Right lobe of liver (tissue), 6 donors: ENCODE data around the gene KLHL26. TPM values are rescaled to one million over a fixed set of nuclear protein-coding genes. Genes with fewer than 3 reads are reported as not detected.

ENCODE experiments used
- ATAC-seq, 4 donors: fragments of 200-7000 bp; cut with Tn5 transposase; one replicate each; pipeline ENCODE4 v1.9.1; 2020; ENCODE audit warnings: mild to moderate bottlenecking in 4 of 4, moderate library complexity in 4 of 4
- DNase-seq, 3 donors: peaks; one replicate each; pipeline ENCODE4 v3.0.0-alpha.2; 2020
- H3K27ac ChIP-seq, 3 donors: fragments of 200-600 bp; one replicate each; pipeline ENCODE4 v1.8.0; 2022
- H3K27me3 ChIP-seq, 2 donors: fragments of 200-600 bp; one replicate each; pipeline ENCODE4 v1.8.0; 2022
- H3K36me3 ChIP-seq, 4 donors: fragments of 200-600 bp; sonication (generic) in 1 of 4; one replicate each; pipeline versions ENCODE4 v1.5.1 to v1.8.0; 2017 to 2022; ENCODE audit warnings: control low read depth in 1 of 4
- H3K4me1 ChIP-seq, 4 donors: fragments of 200-600 bp; sonication (generic) in 1 of 4; one replicate each; pipeline versions ENCODE4 v1.5.1 to v1.8.0; 2017 to 2022; ENCODE audit warnings: control low read depth in 1 of 4
- H3K4me3 ChIP-seq, 3 donors: fragments of 200-600 bp; one replicate each; pipeline ENCODE4 v1.8.0; 2022
- H3K9me3 ChIP-seq, 4 donors: fragments of 200-600 bp; sonication (generic) in 1 of 4; one replicate each; pipeline versions ENCODE4 v1.5.1 to v1.8.0; 2017 to 2022; ENCODE audit warnings: control low read depth in 1 of 4
- POLR2A ChIP-seq: fragments of 450-650 bp; IDR thresholded peaks from one replicate; pipeline ENCODE4 v1.6.1; 2017; ENCODE audit warnings: antibody characterized with exemption, mild to moderate bottlenecking
- WGBS: methylation state at CpG from one replicate; pipeline ENCODE4 v1.1.6; 2018; ENCODE audit warnings: low coverage, low lambda C conversion rate; ENCODE audit not compliant: insufficient coverage; ENCODE audit errors: missing lambda C conversion rate; 5-methylcytosine and 5-hydroxymethylcytosine counted together
- intact Hi-C, 2 donors: fragments of 100-400 bp; cut with DNase I; formaldehyde crosslinking; loops; one replicate each; pipeline versions ENCODE4 v1.11.2 to v1.14.1; 2022
- total RNA-seq, 6 experiments: library from RNA; depleted of rRNA in 2 of 6; stranded (reverse); fragments of >200 nt in 2 of 6; fragmentation: NEBNext Ultra II Directional in 3 of 6; extraction: Animal tissue kit (Norgen Biotek cat#: 25700) in 3 of 6; gene quantifications; one replicate each; pipeline versions ENCODE4 v1.1.0 to v1.2.4, GENCODE V29; 2016 to 2023
- TF ChIP-seq, protein P1 (sequence below), 4 donors: fragments of 200-600 bp in 3 of 4; fragments of 450-650 bp in 1 of 4; IDR thresholded peaks; one replicate each; pipeline versions ENCODE4 v1.5.1 to v1.8.0; 2016 to 2022; ENCODE audit warnings: antibody characterized with exemption in 4 of 4, mild to moderate bottlenecking in 2 of 4
- donor health status: DM: no; HTN: yes; CAD: no.
- donor health status: DM: no; HTN: no; CAD: no.
- donor health status: DM: no; HTN: no; CAD: no.
- donor health status: DM: no; HTN: yes; CAD: no.
- donor health status: DM: no; HTN: yes; CAD: no.

Gene KLHL26
- total RNA-seq, 6 experiments from 2014 or later, result 3.8 to 5.0 (median 4.7) TPM

DNA sequence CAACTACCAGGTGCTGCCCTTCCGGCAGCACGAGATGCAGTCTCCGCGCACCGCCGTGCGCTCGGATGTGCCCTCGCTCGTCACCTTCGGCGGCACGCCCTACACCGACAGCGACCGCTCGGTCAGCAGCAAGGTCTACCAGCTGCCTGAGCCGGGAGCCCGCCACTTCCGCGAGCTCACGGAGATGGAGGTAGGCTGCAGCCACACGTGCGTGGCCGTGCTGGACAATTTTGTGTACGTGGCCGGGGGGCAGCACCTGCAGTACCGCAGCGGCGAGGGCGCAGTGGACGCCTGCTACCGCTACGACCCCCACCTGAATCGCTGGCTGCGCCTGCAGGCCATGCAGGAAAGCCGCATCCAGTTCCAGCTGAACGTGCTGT is 31.4 kb downstream of the KLHL26 start:
- 100% methylated on average over 2 of the region's 38 CpGs for WGBS
- intact Hi-C loops, result no loop called here
- Histone ChIP-seq H3K4me1 (no peaks in the 10 kb centered on the region), H3K4me3 (no peak overlapping the region), H3K27me3 (no peaks in the 10 kb centered on the region), H3K9me3 (no peaks in the 10 kb centered on the region), H3K36me3 (peaks cover 0 to 19% (median 3%) of the 10 kb centered on the region in 4 donors), H3K27ac (no peak overlapping the region)
- no peak for TF ChIP-seq POLR2A
- TF ChIP-seq, protein P1, sequence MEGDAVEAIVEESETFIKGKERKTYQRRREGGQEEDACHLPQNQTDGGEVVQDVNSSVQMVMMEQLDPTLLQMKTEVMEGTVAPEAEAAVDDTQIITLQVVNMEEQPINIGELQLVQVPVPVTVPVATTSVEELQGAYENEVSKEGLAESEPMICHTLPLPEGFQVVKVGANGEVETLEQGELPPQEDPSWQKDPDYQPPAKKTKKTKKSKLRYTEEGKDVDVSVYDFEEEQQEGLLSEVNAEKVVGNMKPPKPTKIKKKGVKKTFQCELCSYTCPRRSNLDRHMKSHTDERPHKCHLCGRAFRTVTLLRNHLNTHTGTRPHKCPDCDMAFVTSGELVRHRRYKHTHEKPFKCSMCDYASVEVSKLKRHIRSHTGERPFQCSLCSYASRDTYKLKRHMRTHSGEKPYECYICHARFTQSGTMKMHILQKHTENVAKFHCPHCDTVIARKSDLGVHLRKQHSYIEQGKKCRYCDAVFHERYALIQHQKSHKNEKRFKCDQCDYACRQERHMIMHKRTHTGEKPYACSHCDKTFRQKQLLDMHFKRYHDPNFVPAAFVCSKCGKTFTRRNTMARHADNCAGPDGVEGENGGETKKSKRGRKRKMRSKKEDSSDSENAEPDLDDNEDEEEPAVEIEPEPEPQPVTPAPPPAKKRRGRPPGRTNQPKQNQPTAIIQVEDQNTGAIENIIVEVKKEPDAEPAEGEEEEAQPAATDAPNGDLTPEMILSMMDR (IDR thresholded peaks at IDR 0.05), result no peak
- no peak for DNase-seq
- no peak for ATAC-seq

DNA sequence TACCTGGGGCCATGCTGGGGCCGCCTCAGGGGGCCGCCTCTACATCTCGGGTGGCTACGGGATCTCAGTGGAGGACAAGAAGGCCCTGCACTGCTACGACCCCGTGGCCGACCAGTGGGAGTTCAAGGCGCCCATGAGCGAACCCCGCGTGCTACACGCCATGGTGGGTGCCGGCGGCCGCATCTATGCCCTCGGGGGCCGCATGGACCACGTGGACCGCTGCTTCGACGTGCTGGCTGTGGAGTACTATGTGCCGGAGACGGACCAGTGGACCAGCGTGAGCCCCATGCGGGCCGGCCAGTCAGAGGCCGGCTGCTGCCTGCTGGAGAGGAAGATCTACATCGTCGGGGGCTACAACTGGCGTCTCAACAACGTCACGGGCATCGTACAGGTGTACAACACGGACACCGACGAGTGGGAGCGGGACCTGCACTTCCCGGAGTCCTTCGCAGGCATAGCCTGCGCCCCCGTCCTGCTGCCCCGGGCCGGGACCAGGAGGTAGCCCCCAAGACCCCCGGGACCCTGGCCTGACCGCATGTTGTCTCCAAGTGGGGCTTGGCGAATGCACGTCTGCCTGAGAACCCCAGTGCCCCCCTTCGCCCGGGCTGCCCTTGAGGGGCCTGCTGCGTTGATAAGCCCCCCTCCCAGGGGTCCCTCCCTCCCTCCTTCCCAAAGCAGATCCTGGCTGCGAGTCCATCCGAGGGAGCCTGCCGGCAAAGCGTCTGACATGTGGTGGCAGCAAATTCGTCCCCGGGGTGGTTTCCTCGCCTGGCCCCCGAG is 32.1 kb downstream of the KLHL26 start:
- no peaks in the 10 kb centered on the region for H3K27me3 ChIP-seq
- no peaks in the 10 kb centered on the region for H3K4me1 ChIP-seq
- 100% methylated on average over 5 of the region's 58 CpGs for WGBS
- no peak overlapping the region for H3K27ac ChIP-seq
- no peak overlapping the region for H3K4me3 ChIP-seq
- DNase-seq (no peak), ATAC-seq (no peak)
- peaks cover 0 to 19% (median 3%) of the 10 kb centered on the region in 4 donors for H3K36me3 ChIP-seq
- H3K9me3 ChIP-seq, result no peaks in the 10 kb centered on the region
- intact Hi-C loops, result no loop called here
- TF ChIP-seq, protein P1 (IDR thresholded peaks at IDR 0.05), result no peak
- no peak for TF ChIP-seq POLR2A

DNA sequence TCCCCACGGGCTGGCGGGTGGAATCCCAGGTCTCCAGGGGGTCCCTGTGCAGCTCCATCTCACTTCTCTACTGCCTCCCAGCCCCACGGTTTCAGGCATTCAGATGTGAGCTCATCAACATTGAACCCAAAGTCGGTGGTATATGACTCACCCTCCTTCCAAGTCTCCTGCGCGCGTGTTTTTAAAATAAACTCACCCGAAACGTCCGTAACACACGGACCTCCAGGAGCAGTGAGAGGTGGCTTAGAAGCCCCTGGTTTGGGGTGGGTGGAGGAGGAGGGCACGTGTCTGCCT is 32.6 kb downstream of the KLHL26 start:
- H3K9me3 ChIP-seq, result no peaks in the 10 kb centered on the region
- no peak overlapping the region for H3K4me3 ChIP-seq
- no peaks in the 10 kb centered on the region for H3K4me1 ChIP-seq
- 94% methylated on average over 8 of the region's 12 CpGs for WGBS
- intact Hi-C loops, result no loop called here
- no peaks in the 10 kb centered on the region for H3K27me3 ChIP-seq
- no peak for ATAC-seq
- H3K27ac ChIP-seq, result no peak overlapping the region
- no peak for TF ChIP-seq POLR2A
- TF ChIP-seq, protein P1 (IDR thresholded peaks at IDR 0.05), result no peak
- no peak for DNase-seq
- H3K36me3 ChIP-seq, result peaks cover 0 to 19% (median 3%) of the 10 kb centered on the region in 4 donors

DNA sequence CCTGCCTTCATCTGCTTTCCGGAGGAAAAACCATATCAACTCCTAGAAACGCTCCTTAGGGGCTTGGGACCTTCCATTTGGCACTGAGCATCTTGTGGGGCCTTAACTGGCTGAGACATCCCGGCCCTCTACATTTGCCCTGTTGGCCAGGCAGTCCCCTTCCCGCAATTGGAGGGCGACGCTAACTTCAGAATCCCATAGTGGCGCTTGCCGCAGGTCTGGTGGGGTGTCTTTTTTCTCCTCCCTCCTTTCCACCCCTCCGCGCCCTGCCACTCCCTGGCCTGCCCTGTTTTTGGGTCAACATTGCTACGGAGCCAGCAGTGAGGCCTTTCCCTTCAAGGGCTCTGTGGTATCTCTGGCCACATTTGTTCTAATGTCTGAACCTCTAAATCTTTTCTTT is 33.1 kb downstream of the KLHL26 start:
- H3K4me1 ChIP-seq, result no peaks in the 10 kb centered on the region
- intact Hi-C loops, result no loop called here
- DNase-seq, result no peak
- no peaks in the 10 kb centered on the region for H3K27me3 ChIP-seq
- H3K27ac ChIP-seq, result no peak overlapping the region
- TF ChIP-seq, protein P1 (IDR thresholded peaks at IDR 0.05), result no peak
- no peak for TF ChIP-seq POLR2A
- peaks cover 0 to 19% (median 3%) of the 10 kb centered on the region in 4 donors for H3K36me3 ChIP-seq
- no peaks in the 10 kb centered on the region for H3K9me3 ChIP-seq
- no peak for ATAC-seq
- WGBS, result 60% methylated on average over 1 of the region's 11 CpGs
- H3K4me3 ChIP-seq, result no peak overlapping the region
